ENCODE measurements around the gene TCN1. TPM values are rescaled to one million over a fixed set of nuclear protein-coding genes. Genes with fewer than 3 reads are reported as not detected.

Gene TCN1
- total and polyA plus RNA-seq, 2 of the 8 experiments (the other 6 are each of a cell fraction or from before 2014, with no cell fraction given): not detected

DNA sequence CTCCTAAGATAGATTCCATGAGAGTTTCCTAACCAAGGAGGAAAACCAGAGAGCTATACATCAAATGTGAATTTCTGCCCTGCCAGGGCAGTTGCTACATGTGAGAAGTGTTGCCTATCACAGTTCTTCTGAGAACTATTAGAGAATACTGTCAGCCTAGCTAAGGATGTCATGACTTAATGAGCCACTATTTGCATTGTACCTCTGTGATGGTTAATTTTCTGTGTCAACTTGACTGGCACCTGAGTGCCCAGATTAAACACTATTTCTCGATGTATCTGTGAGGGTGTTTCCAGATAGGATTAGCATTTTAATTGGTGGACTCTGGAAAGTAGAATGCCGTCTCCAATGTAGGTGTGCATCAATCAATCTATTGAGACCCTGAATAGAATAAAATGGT, 1.7 kb upstream of the TCN1 start:
- Histone ChIP-seq H2BK20ac (ENCODE audit: low read length) (no peak overlapping the region), H2BK15ac (ENCODE audit: low read length) (no peak overlapping the region), H3K14ac (ENCODE audit: insufficient read length) (no peak overlapping the region), H2BK12ac (ENCODE audit: low read depth, low read length) (no peak overlapping the region), H2BK5ac (ENCODE audit: low read depth, low read length) (no peak overlapping the region), H3K36me3 (ENCODE audit: control insufficient read depth in 2 of 4, insufficient read depth in 4 of 4, low read length in 3 of 4) (no peaks in the 10 kb centered on the region), H4K8ac (ENCODE audit: extremely low read depth, insufficient read depth, low read length) (no peak overlapping the region), H3K27me3 (replicated peaks in 1 of 4; ENCODE audit: control insufficient read depth in 3 of 4, extremely low read depth in 1 of 4, insufficient read depth in 3 of 4, low read length in 3 of 4) (no peaks in the 10 kb centered on the region), H3K27ac (ENCODE audit: low read depth, low read length) (no peak overlapping the region), H2AK5ac (ENCODE audit: low read depth, low read length) (no peak overlapping the region), H3K23ac (ENCODE audit: insufficient read length) (no peak overlapping the region), H3K9ac (replicated peaks in 1 of 4; ENCODE audit: extremely low read depth in 1 of 4, low read depth in 3 of 4, low read length in 3 of 4) (no peak overlapping the region), H3K18ac (ENCODE audit: extremely low read depth, low read length) (no peak overlapping the region), H3K79me2 (ENCODE audit: control insufficient read depth in 1 of 2, insufficient read depth in 2 of 2, low read length in 2 of 2) (no peaks in the 10 kb centered on the region), H4K5ac (ENCODE audit: insufficient read length, low read depth, low read length) (no peak overlapping the region), H3K9me3 (ENCODE audit: insufficient read depth in 2 of 2, low read depth in 1 of 2, low read length in 1 of 2) (no peaks in the 10 kb centered on the region; a peak in 1 of 4 replicates), H3K4me2 (ENCODE audit: insufficient read depth in 1 of 2, low read depth in 2 of 2, low read length in 2 of 2) (no peak overlapping the region), H3K4me3 (ENCODE audit: extremely low read depth in 1 of 4, insufficient read depth in 2 of 4, low read depth in 3 of 4, low read length in 4 of 4) (no peak overlapping the region), H3K79me1 (ENCODE audit: low read depth, low read length) (no peaks in the 10 kb centered on the region), H3K4me1 (replicated peaks in 1 of 4; ENCODE audit: control insufficient read depth in 3 of 4, insufficient read depth in 4 of 4, low read length in 3 of 4) (no peaks in the 10 kb centered on the region), H3K4ac (replicated peaks; ENCODE audit: insufficient read length, low read depth, low read length) (no peak overlapping the region), H4K91ac (replicated peaks; ENCODE audit: insufficient read length, low read length) (no peak overlapping the region), H3K56ac (replicated peaks; ENCODE audit: insufficient read length, low read depth, low read length) (no peak overlapping the region), H3K23me2 (ENCODE audit: low read depth, low read length) (no peaks in the 10 kb centered on the region), H4K20me1 (replicated peaks in 1 of 2; ENCODE audit: control insufficient read depth in 1 of 2, insufficient read depth in 2 of 2, low read length in 2 of 2) (no peaks in the 10 kb centered on the region), H2BK120ac (replicated peaks; ENCODE audit: low read depth, low read length) (no peak overlapping the region), H2AFZ (ENCODE audit: low read length) (no peak overlapping the region)
- FAIRE-seq (no peak), DNase-seq (ENCODE audit: low read depth in 1 of 2, low spot score in 2 of 2) (no peak)
- ChIA-PET CTCF (ENCODE audit: partially characterized antibody) (interaction anchor here (0.5 kb wide), 1 partner anchor 214 kb away, joined by 4 read pairs; no protein-coding TSS in a partner anchor), POLR2A (ENCODE audit: partially characterized antibody) (no interaction called here)
- WGBS, 2 experiments (ENCODE audit: extremely low coverage in 1 of 2, insufficient coverage in 1 of 2, insufficient read length in 1 of 2, insufficient replicate concordance in 2 of 2, low coverage in 1 of 2, low lambda C conversion rate in 2 of 2, missing lambda C conversion rate in 1 of 2): 87% methylated on average over 2 of the region's 2 CpGs; no CpG with 5 or more reads in 1 of the 2 experiments
- TF ChIP-seq ZNF274 (IDR thresholded peaks at IDR 0.05; ENCODE audit: borderline replicate concordance, extremely low read depth, low read length) (no peak), BACH1 (IDR thresholded peaks at IDR 0.05; ENCODE audit: low read length) (no peak), SIRT6 (IDR thresholded peaks at IDR 0.05; ENCODE audit: low read length) (no peak), SP1 (IDR thresholded peaks at IDR 0.05; ENCODE audit: low read depth, low read length) (no peak), TAF7 (optimal IDR thresholded peaks at IDR 0.05; ENCODE audit: borderline replicate concordance, low read depth, low read length) (no peak), EGR1 (IDR thresholded peaks at IDR 0.05; ENCODE audit: borderline replicate concordance, low read depth, low read length) (no peak), CTBP2 (IDR thresholded peaks at IDR 0.05; ENCODE audit: borderline replicate concordance, insufficient read depth, insufficient read length, low read length) (no peak), SIN3A (conservative IDR thresholded peaks at IDR 0.05 in 1 of 2, IDR thresholded peaks at IDR 0.05 in 1 of 2; ENCODE audit: low read depth in 1 of 2, low read length in 2 of 2) (no peak), TAF1 (IDR thresholded peaks at IDR 0.05; ENCODE audit: low read depth, low read length) (no peak)
- TF ChIP-seq, protein P1, sequence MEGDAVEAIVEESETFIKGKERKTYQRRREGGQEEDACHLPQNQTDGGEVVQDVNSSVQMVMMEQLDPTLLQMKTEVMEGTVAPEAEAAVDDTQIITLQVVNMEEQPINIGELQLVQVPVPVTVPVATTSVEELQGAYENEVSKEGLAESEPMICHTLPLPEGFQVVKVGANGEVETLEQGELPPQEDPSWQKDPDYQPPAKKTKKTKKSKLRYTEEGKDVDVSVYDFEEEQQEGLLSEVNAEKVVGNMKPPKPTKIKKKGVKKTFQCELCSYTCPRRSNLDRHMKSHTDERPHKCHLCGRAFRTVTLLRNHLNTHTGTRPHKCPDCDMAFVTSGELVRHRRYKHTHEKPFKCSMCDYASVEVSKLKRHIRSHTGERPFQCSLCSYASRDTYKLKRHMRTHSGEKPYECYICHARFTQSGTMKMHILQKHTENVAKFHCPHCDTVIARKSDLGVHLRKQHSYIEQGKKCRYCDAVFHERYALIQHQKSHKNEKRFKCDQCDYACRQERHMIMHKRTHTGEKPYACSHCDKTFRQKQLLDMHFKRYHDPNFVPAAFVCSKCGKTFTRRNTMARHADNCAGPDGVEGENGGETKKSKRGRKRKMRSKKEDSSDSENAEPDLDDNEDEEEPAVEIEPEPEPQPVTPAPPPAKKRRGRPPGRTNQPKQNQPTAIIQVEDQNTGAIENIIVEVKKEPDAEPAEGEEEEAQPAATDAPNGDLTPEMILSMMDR (IDR thresholded peaks at IDR 0.05; ENCODE audit: control extremely low read depth in 1 of 3, insufficient read depth in 1 of 3, low read depth in 1 of 3, low read length in 3 of 3): no peak
- TF ChIP-seq, protein P2, sequence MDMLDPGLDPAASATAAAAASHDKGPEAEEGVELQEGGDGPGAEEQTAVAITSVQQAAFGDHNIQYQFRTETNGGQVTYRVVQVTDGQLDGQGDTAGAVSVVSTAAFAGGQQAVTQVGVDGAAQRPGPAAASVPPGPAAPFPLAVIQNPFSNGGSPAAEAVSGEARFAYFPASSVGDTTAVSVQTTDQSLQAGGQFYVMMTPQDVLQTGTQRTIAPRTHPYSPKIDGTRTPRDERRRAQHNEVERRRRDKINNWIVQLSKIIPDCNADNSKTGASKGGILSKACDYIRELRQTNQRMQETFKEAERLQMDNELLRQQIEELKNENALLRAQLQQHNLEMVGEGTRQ (IDR thresholded peaks at IDR 0.05; ENCODE audit: low read length): no peak

All from H1 (cell line).